ENCODE measurements around the gene ELOVL3. TPM values are rescaled to one million over a fixed set of nuclear protein-coding genes. Genes with fewer than 3 reads are reported as not detected.
A peak's percentile ranks its signal among the peaks of the same experiment; 100 is the strongest.

The ELOVL3 gene
- total and polyA plus RNA-seq, 2 donors: 0.29 TPM; not detected in 1

DNA sequence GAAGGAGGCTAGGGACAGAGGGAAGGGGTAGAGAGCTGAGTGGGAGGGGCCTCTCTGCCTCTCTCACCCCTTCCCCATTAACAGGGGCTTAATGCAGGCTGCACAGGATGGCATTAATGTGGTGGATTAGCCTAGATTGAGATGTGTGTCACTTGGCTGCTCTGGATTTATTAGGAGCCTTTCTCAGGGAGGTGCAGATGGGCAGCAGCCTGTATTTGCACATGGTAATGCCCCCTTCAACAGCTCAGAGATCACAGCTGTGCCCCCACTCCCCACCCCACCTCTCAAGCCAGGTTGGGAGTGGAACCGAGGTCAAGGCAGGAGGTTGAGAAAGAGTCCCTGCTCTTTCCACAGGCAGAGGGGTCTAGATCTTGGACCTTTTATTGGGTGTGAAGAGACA is 7.9 kb downstream of the ELOVL3 start:
- H3K4me1 ChIP-seq (ENCODE audit: insufficient read depth): no peaks in the 10 kb centered on the region
- DNase-seq (ENCODE audit: extremely low spot score): no peak
- no peak overlapping the region for H3K4me3 ChIP-seq (ENCODE audit: low read depth, low read length)
- 56% methylated on average over 1 of the region's 1 CpG for WGBS
- H3K27ac ChIP-seq (ENCODE audit: low read depth): no peak overlapping the region
- H3K36me3 ChIP-seq (ENCODE audit: insufficient read depth): no peaks in the 10 kb centered on the region

DNA sequence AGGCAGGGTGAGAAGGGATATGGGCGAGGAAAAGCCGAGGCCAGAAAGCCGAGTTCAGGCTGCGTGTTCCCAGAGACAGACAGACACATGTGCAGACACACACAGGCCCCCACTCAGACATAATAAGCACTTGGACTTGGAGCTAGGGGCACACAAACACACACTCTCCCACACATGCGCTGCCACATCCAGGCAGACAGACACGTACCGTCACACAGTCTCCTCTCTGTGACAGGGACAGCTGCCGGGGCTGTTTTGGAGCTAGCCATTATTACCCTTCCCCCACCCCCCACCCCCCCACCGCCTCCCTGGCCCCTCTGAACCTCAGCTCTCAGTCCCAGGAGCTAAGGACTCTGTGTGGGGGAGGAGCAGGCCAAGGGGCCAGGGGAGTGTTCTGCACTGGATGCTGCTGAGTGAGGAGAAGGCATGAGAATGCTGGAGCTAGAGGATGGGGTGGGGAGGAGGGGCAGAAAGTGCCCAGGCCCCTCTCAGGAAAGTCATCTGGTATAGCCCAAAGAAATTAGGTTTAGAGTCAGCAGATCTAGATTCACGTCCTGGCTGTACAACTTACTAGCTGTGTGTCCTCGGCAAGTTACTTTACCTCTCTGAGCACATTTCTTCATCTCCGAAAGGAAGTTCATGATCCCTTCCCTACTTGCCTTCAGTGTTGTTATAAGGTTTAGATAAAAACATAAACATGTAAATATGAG is 8.9 kb downstream of the ELOVL3 start:
- WGBS: 60% methylated on average over 12 of the region's 12 CpGs
- Histone ChIP-seq H3K27ac (ENCODE audit: low read depth) (no peak overlapping the region), H3K4me3 (ENCODE audit: low read depth, low read length) (no peak overlapping the region), H3K36me3 (ENCODE audit: insufficient read depth) (no peaks in the 10 kb centered on the region), H3K4me1 (ENCODE audit: insufficient read depth) (no peaks in the 10 kb centered on the region)
- DNase-seq (ENCODE audit: extremely low spot score): no peak

DNA sequence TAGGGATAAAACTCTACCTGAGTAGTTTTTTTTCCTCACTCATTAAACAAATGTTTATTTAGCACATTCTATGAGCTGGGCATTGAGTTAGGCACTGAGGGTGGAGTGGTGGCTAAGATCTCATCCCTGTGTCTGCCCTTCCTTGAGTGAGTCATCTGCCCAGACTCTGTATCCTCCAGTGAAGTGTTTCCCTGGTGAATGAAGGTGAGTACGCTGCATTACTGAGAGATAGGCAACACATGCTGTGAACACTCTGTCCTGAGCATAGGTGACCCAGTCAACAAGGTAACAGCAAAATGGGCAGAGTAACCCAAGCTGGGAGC is 9.5 kb downstream of the ELOVL3 start:
- no peaks in the 10 kb centered on the region for H3K36me3 ChIP-seq (ENCODE audit: insufficient read depth)
- no peak overlapping the region for H3K27ac ChIP-seq (ENCODE audit: low read depth)
- no peak for DNase-seq (ENCODE audit: extremely low spot score)
- no peaks in the 10 kb centered on the region for H3K4me1 ChIP-seq (ENCODE audit: insufficient read depth)
- 92% methylated on average over 1 of the region's 1 CpG for WGBS
- H3K4me3 ChIP-seq (ENCODE audit: low read depth, low read length): no peak overlapping the region

DNA sequence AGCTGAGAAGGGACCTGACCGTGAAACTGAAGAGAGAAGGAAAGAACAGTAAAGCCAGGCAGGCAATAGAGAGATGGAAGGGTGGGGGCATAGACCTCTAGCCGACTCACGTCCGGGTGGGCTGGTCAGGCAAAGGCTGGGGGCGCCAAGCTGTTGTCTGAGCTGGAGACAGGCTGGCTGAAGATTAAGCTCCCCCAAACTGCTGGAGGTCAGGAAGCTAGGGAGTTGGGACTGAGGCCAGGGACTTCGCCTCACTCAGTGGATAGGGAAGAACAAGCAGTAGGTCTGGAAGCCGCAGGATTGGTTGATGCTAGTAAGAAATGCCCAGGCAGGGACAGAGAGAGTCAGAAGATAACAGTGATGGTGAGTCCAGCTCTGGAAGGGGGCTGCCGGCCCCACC is 9.9 kb downstream of the ELOVL3 start:
- WGBS: 35% methylated on average over 8 of the region's 8 CpGs
- H3K36me3 ChIP-seq (ENCODE audit: insufficient read depth): no peaks in the 10 kb centered on the region
- no peak overlapping the region for H3K27ac ChIP-seq (ENCODE audit: low read depth)
- no peak for DNase-seq (ENCODE audit: extremely low spot score)
- no peaks in the 10 kb centered on the region for H3K4me1 ChIP-seq (ENCODE audit: insufficient read depth)
- no peak overlapping the region for H3K4me3 ChIP-seq (ENCODE audit: low read depth, low read length)

DNA sequence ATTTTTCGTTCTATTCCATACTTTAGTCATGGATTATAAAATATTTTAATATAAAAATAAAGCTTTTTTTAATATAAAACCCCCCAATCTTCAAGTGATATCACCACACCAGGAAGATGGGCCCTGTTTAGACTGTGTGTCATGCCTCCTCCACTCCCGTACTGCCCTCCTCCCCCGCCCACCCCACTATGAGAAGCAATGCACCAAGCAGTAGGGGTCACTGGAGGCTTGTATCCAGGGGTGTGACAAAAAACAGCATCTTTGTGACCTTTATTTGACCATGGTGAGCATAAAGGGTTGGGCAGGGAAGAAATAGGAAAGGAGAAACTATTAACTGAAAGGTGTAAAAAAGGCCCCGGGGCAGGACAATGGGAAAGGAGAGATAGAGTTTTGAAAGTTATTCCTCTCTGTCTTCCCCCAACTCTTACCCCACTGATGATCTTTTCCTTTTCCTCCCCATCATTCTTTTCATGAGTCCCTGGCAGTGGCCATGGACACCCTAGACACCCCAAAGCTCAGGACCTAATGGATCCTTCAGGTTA is 11.7 kb downstream of the ELOVL3 start:
- Histone ChIP-seq H3K36me3 (ENCODE audit: insufficient read depth) (no peaks in the 10 kb centered on the region), H3K4me3 (ENCODE audit: low read depth, low read length) (no peak overlapping the region), H3K4me1 (ENCODE audit: insufficient read depth) (no peaks in the 10 kb centered on the region), H3K27ac (ENCODE audit: low read depth) (no peak overlapping the region)
- DNase-seq (ENCODE audit: extremely low spot score): no peak
- 56% methylated on average over 4 of the region's 4 CpGs for WGBS

DNA sequence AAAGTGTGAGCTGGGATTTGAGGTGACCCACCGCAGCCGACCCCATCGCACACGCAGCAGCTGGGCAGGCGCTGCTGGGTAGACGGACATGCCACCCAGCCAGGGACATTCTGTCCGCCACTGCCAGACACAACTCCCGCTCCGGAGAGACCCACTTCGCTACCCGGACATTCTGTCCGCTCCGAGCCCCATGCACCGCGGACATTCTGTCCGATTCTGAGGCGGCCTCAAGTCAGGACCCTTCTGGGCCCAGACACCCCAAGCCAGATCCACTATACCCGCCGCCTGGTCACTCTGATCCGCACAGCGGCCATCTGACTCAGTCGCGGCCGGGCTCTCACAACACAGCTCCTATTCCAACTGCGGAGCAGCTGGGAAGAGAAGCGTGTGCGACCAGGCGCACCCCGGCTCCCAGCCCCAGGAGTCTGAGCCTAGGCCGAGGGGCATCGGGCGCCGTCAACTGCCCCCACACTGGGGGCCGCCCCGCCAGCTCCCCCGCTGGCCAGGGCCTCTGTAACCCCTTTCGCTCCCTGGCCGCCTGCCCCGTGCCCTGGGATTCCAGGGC is 14.4 kb downstream of the ELOVL3 start:
- Histone ChIP-seq H3K27ac (ENCODE audit: low read depth) (no peak overlapping the region), H3K4me1 (ENCODE audit: insufficient read depth) (no peaks in the 10 kb centered on the region), H3K4me3 (ENCODE audit: low read depth, low read length) (peak overlapping the region; percentile 43), H3K36me3 (ENCODE audit: insufficient read depth) (no peaks in the 10 kb centered on the region)
- no peak for DNase-seq (ENCODE audit: extremely low spot score)
- WGBS: 27% methylated on average over 39 of the region's 39 CpGs

DNA sequence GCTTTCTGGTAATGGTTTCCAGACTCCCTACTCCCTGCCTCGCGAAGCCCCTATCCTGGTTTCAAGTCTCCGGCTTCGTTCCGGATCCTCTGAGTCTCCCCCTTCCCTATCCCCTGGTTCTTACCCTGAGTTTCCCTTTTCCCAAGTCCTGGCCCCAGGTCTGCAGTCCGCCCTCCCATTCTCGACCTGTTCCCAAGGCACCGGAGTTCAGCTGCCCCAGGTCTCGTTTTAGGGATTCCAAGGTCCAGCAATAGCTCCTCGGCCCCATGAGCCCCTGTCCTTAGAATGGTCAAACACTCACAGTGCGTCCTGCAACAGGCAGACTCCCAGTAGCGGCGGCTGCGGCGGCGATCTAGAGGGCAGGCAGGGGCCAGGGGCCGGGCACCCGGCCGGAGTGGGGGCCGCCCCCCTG is 14.9 kb downstream of the ELOVL3 start:
- under 1% methylated on average over 20 of the region's 20 CpGs for WGBS
- DNase-seq (ENCODE audit: extremely low spot score): no peak
- Histone ChIP-seq H3K36me3 (ENCODE audit: insufficient read depth) (no peaks in the 10 kb centered on the region), H3K27ac (ENCODE audit: low read depth) (no peak overlapping the region), H3K4me3 (ENCODE audit: low read depth, low read length) (peak overlapping the region; percentile 43), H3K4me1 (ENCODE audit: insufficient read depth) (no peaks in the 10 kb centered on the region)

DNA sequence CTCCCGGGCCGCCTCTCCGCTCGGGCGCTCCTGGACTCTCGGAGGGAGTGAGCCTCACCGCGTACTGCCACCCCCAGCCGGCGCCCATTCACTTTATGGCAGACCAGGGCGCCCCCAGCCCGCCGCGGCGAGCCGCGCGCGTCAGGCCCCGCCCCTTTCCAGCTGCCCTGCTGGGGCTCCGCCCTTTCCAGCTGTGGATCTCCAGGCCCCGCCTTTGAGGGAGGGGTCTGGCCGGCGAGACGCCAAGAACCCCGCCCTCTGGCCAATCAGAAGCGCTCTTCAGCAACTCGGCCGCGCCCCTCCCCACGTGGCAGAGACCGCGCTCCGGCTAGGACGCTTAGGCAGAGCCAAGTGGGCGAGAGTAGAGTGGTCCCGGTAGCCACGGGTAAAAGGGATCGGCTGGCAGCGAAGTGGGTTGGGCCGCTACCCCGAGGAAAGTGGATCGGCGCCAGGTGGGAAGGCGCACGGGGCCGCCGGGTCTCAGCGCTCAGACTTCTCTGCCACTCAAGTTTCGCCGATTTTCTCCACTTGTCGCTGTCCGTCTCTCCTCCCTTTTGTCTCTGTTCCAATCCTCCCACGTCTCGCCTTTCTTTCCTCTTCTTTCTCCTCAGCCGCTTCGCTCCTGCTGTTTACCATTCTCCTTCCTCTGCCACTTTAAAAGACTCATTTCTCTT is 15.5 kb downstream of the ELOVL3 start, which contains the start of gene PITX3:
PITX3 (minus strand) TSS at position 69 of the 674 bp plus-strand sequence. CDS start 9,432 bp downstream, outside the sequence.
- Histone ChIP-seq H3K27ac (ENCODE audit: low read depth) (no peak within 1 kb of the TSS), H3K36me3 (ENCODE audit: insufficient read depth) (no peaks in the 10 kb centered on the region), H3K4me1 (ENCODE audit: insufficient read depth) (no peaks in the 10 kb centered on the region), H3K4me3 (ENCODE audit: low read depth, low read length) (peak within 1 kb of the TSS; percentile 43)
- DNase-seq (ENCODE audit: extremely low spot score): peak; percentile 56
- WGBS: under 1% methylated on average over 57 of the region's 57 CpGs

DNA sequence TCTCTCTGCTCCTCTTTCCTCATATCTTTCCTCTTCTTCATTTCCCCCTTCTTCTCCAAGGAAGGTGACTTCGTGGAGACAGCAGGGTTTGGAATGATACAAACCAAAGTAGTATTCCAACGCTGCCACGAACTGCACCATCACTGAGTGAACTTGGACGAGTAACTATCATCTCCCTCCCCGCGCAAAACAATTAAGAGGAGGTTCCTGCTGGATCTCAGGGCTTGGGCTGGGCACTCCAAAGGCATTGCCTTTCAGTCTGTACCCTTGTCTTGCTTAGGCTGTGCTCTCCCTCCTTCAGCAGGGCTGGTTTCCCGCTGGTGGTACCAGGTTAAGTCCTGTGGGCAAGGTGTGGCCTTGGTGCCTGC is 16.0 kb downstream of the ELOVL3 start:
- DNase-seq (ENCODE audit: extremely low spot score): no peak
- Histone ChIP-seq H3K27ac (ENCODE audit: low read depth) (no peak overlapping the region), H3K4me3 (ENCODE audit: low read depth, low read length) (no peak overlapping the region), H3K4me1 (ENCODE audit: insufficient read depth) (no peaks in the 10 kb centered on the region), H3K36me3 (ENCODE audit: insufficient read depth) (no peaks in the 10 kb centered on the region)
- 25% methylated on average over 7 of the region's 7 CpGs for WGBS

DNA sequence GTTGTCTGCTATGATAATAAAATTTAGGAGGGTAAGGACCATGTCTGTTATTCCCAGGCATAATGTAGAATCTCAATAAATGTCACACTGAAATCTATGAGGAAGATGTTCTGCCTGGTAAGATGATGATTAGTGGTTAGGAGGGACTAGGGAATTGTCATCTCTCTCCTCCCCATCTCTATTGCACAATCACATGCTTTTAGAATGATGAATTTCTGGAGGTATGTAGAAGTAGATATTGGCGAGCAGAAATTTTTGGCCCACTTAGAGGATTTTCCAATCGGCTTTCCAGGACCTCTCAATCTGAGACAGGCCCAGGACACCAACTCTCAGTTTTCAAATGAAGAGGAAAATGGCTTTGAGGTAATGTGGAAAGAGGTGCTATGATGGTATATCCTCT is 17.2 kb downstream of the ELOVL3 start:
- H3K36me3 ChIP-seq (ENCODE audit: insufficient read depth): no peaks in the 10 kb centered on the region
- 70% methylated on average over 2 of the region's 2 CpGs for WGBS
- DNase-seq (ENCODE audit: extremely low spot score): no peak
- no peak overlapping the region for H3K27ac ChIP-seq (ENCODE audit: low read depth)
- peaks cover 1% of the 10 kb centered on the region for H3K4me1 ChIP-seq (ENCODE audit: insufficient read depth)
- H3K4me3 ChIP-seq (ENCODE audit: low read depth, low read length): no peak overlapping the region

DNA sequence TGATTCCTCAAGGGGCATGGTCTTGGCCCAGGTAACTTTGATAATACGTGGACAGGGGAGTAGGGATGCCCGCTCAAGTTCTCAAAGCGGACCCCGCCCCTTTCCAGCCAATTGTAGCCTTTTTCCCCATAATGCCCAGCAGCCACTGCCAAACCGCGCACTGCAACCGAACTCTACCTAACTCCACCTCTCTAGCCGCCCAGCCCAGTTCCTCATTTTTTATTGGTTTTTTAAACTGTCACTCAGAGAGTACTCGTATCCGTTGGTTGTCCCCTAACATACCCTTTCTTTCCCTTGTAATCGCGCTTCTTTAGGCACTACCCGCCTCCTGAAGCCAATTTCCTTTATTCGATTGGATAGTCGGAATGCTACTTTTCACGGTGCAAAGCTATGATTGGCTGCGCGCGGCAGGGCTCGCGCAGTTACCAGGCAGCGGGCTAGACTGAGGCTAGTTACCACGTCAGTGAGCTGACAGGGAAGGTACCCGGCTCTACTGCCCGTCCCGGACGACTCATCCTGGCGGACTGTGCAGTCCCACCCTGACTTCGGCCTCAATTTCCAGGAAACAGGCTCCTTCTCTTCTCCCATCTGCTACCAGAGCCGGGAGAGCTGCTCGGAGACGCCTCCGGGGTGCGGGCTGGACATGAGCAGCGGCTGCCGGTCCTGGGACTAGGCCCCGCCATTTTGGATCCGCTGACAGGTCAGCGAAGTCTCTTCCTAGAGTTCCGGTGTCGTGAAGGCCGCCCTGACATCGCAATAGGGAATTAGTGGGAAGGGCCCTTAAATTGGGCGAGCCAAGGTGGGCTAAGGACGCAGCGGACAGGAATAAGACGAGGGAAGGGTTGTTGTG is 19.2 kb downstream of the ELOVL3 start, which contains the start of gene GBF1:
GBF1 (plus strand) TSS at position 451 of the 850 bp plus-strand sequence. CDS start 13,407 bp downstream, outside the sequence.
- peak; percentile 100 for DNase-seq (ENCODE audit: extremely low spot score)
- peak within 1 kb of the TSS; percentile 77 for H3K27ac ChIP-seq (ENCODE audit: low read depth)
- WGBS: under 1% methylated on average over 47 of the region's 47 CpGs
- no peaks in the 10 kb centered on the region for H3K36me3 ChIP-seq (ENCODE audit: insufficient read depth)
- H3K4me1 ChIP-seq (ENCODE audit: insufficient read depth): peaks cover 1% of the 10 kb centered on the region
- H3K4me3 ChIP-seq (ENCODE audit: low read depth, low read length): peak within 1 kb of the TSS; percentile 62

DNA sequence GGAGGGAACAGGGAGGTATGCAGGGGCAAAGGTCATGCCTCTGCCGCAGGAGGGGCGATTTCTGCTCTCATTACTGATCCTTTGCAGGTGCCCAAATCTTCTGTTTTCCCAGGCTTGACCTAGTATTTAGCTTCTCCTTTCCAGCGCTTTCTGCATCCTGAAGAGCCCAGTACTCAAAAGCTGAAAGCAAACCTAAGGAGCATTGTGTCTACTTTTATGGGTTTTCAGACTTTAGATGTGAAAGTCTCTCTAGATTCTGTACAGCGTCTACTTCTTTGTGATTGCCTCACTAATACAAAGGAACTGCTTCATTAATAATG is 19.8 kb downstream of the ELOVL3 start:
- Histone ChIP-seq H3K27ac (ENCODE audit: low read depth) (peak overlapping the region; percentile 77), H3K36me3 (ENCODE audit: insufficient read depth) (no peaks in the 10 kb centered on the region), H3K4me1 (ENCODE audit: insufficient read depth) (peaks cover 1% of the 10 kb centered on the region), H3K4me3 (ENCODE audit: low read depth, low read length) (peak overlapping the region; percentile 62)
- DNase-seq (ENCODE audit: extremely low spot score): no peak
- WGBS: under 1% methylated on average over 4 of the region's 4 CpGs

DNA sequence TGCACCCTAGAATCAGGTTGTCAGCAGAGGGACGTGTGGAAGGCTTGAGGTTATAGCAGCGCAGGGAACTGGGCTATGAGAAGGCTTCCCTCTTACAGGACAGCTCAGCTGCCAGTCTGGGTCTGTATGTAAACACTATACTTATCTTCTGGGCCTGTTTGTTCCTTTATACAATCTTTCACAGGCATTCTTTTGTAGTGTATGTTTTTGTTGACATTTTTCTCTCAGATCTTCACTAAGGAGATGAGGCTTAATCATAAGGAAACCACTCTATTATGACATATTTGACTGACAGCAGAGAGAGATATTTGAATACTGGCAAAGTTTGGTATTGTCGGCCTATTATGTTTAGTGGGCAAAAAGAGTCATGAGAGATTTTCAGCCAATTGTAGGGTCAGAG is 20.2 kb downstream of the ELOVL3 start:
- Histone ChIP-seq H3K27ac (ENCODE audit: low read depth) (no peak overlapping the region), H3K4me1 (ENCODE audit: insufficient read depth) (peaks cover 1% of the 10 kb centered on the region), H3K36me3 (ENCODE audit: insufficient read depth) (no peaks in the 10 kb centered on the region), H3K4me3 (ENCODE audit: low read depth, low read length) (peak overlapping the region; percentile 62)
- WGBS: 16% methylated on average over 3 of the region's 3 CpGs
- no peak for DNase-seq (ENCODE audit: extremely low spot score)

Data from urinary bladder (tissue), 4 donors.